ENCODE data around the gene ZNF679. TPM values are rescaled to one million over a fixed set of nuclear protein-coding genes. Genes with fewer than 3 reads are reported as not detected.

The ZNF679 gene
- not detected for total RNA-seq

DNA sequence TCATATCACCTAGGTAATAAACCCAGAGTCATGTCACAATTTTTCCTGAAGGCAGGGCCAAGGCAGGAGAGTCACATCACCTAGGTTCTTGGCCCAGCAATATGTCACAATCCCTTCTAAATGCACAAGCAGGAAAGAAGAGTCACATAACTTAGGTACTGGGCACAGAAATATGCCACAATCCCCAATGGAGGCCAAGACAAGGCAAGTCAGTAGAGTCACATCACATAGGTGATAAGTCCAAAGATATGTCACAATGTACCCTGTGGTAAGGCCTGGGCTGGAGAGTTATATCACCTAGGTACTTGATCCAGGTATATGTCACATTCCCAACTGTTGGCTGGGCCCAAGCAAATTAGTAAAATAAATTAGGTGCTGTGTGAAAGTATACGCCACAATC, at the start of gene ZNF679:
TSS of gene ZNF679 (plus strand) at position 301 of the 400 bp plus-strand sequence. CDS start 20,644 bp downstream, outside the sequence.

DNA sequence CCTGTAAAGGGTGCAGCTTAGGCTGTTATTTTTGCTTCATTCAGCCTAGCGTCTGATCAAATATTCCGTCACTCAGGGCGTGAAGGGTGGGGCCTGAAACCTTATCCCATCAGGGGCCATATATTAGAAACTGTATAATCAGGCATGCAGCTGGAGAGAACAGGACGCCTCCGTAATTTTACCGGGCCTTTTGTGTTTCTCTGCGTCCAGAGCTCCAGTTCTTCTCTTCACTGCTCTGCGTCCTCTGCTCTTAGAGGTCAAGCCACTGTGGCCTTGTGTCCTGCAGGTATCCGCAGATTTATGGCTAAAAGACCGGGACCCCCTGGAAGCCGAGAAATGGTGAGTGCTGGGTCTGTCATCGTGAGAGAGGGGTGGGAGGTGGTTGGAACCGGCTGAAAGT, 21.4 kb upstream of the ZNF679 start, which contains the start of gene ZNF735:
TSS of gene ZNF735 (plus strand) at position 301 of the 400 bp plus-strand sequence. CDS start at position 301, 0 bp downstream.

DNA sequence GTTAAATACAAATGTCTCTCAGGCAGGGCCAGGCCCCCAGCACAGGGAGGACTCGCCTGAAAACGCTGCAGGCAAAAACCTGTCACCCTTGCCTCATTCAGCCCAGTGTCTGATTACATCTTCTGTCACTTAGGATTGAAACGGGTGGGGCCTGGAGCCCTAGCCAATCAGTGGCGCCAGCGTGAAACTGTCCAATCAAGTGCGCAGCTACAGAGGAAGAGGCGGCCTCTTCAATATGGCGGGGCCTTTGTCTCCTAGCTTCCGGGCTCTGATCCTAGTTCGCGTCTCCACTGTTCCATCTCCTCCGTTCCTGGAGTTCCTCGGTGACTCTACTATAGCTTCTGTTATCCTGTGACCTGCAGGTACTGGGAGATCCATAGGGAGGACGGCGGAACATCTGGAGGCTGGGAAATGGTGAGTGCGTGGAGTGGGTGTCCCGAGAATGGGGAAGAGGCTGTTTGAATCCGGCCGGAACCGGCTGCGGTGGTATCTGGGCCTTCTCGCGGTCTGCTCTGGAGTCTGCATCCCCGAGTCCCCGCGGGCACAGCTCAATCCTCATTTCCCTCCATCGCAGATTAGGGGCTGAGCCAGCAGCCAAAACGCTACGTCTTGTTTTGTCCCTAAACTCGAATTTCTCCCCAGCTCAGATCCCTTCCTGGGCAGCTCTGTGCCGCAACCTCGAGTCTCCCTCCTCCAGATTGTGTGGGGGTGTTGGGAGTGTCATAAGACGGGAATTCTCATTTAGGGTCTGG, 85.6 kb downstream of the ZNF679 start, which contains the start of gene ZNF736:
TSS of gene ZNF736 (plus strand) at position 222 of the 752 bp plus-strand sequence. CDS start at position 412, 190 bp downstream.

Other genes starting within 250 kb of the ZNF679 start
- not detected for gene ZNF722, start 229.6 kb upstream of the ZNF679 start, total RNA-seq
- 0.66 TPM for gene ZNF727, start 183.0 kb upstream of the ZNF679 start, total RNA-seq
- gene ZNF735, start 21.3 kb upstream of the ZNF679 start, total RNA-seq: not detected
- 66.8 TPM for gene ZNF736, start 85.5 kb downstream of the ZNF679 start, total RNA-seq

All from camera-type eye (tissue), 1 donor.